ENCODE measurements around the gene INSIG1. TPM values are rescaled to one million over a fixed set of nuclear protein-coding genes. Genes with fewer than 3 reads are reported as not detected.

The INSIG1 gene
- total RNA-seq, 1 experiment from 2014 or later = 54.7 TPM

DNA sequence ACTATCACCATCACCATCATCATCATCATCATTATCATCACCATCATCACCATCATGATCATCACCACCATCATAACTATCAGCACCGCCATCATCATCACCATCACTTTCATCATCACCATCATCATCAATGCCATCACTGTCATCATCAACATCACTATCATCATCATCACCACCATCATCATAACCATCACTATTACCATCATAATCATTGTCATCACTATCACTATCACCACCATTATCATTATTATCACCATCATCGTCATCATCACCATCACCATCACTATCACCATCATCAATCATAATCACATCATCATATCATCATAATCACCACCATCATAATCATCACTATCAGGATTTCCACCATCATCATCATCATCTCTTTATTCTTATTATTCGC, 20.6 kb downstream of the INSIG1 start:
- Histone ChIP-seq H3K9me3 (ENCODE audit: control insufficient read depth in 1 of 2, insufficient read depth in 1 of 2, low read depth in 1 of 2, low read length in 2 of 2) (no peaks in the 10 kb centered on the region), H2AFZ (ENCODE audit: low read depth, low read length, poor library complexity, severe bottlenecking) (no peak overlapping the region), H3K4me1 (ENCODE audit: control insufficient read depth in 1 of 2, insufficient read depth in 2 of 2, low read length in 2 of 2) (peaks cover 0 to 5% of the 10 kb centered on the region in 2 experiments; a peak in 1 of 4 replicates), H3K79me2 (ENCODE audit: insufficient read depth, low read length) (no peaks in the 10 kb centered on the region), H3K4me2 (ENCODE audit: low read length) (no peak overlapping the region), H3K4me3 (replicated peaks in 1 of 2; ENCODE audit: low read depth in 1 of 2, low read length in 2 of 2) (no peak overlapping the region), H3K9ac (ENCODE audit: low read length) (no peak overlapping the region), H4K20me1 (ENCODE audit: insufficient read depth) (no peaks in the 10 kb centered on the region), H3K27me3 (ENCODE audit: insufficient read depth, low read length) (peaks cover 7% of the 10 kb centered on the region; the same call in 1 of the 2 replicates), H3K27ac (ENCODE audit: low read depth, low read length) (no peak overlapping the region), H3K9me2 (ENCODE audit: insufficient read depth) (no peaks in the 10 kb centered on the region), H3K36me3 (ENCODE audit: control insufficient read depth in 1 of 2, insufficient read depth in 2 of 2, low read length in 2 of 2) (no peaks in the 10 kb centered on the region)
- ATAC-seq (no peak), DNase-seq (ENCODE audit: low read depth, low spot score) (no peak)
- no TSS peak for BruUV-seq (replicated peaks)
- intact Hi-C loops (cut with micrococcal nuclease) = no loop called here
- TF ChIP-seq CBX3 (IDR thresholded peaks at IDR 0.05; ENCODE audit: low read depth) = no peak
- no peak for TF ChIP-seq POLR2AphosphoS5 (IDR thresholded peaks at IDR 0.05; ENCODE audit: low read depth, low read length)
- TF ChIP-seq EGR1 (IDR thresholded peaks at IDR 0.05; ENCODE audit: low read depth) = no peak
- no peak for TF ChIP-seq ELF1 (IDR thresholded peaks at IDR 0.05; ENCODE audit: borderline replicate concordance, low read depth)
- TF ChIP-seq JUND (IDR thresholded peaks at IDR 0.05) = no peak
- TF ChIP-seq SIN3A (IDR thresholded peaks at IDR 0.05; ENCODE audit: low read depth) = no peak
- TF ChIP-seq SRF (IDR thresholded peaks at IDR 0.05; ENCODE audit: low read depth) = no peak
- TF ChIP-seq ZFX (IDR thresholded peaks at IDR 0.05) = no peak
- TF ChIP-seq, protein P1, sequence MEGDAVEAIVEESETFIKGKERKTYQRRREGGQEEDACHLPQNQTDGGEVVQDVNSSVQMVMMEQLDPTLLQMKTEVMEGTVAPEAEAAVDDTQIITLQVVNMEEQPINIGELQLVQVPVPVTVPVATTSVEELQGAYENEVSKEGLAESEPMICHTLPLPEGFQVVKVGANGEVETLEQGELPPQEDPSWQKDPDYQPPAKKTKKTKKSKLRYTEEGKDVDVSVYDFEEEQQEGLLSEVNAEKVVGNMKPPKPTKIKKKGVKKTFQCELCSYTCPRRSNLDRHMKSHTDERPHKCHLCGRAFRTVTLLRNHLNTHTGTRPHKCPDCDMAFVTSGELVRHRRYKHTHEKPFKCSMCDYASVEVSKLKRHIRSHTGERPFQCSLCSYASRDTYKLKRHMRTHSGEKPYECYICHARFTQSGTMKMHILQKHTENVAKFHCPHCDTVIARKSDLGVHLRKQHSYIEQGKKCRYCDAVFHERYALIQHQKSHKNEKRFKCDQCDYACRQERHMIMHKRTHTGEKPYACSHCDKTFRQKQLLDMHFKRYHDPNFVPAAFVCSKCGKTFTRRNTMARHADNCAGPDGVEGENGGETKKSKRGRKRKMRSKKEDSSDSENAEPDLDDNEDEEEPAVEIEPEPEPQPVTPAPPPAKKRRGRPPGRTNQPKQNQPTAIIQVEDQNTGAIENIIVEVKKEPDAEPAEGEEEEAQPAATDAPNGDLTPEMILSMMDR (IDR thresholded peaks at IDR 0.05 in 2 of 3, conservative IDR thresholded peaks at IDR 0.05 in 1 of 3; ENCODE audit: borderline replicate concordance in 1 of 3, insufficient read depth in 1 of 3, low read depth in 2 of 3, low read length in 2 of 3) = no peak
- TF ChIP-seq POLR2A (IDR thresholded peaks at IDR 0.05; ENCODE audit: borderline replicate concordance, extremely low read depth, insufficient read depth, insufficient read length) = no peak
- TF ChIP-seq, protein P2, sequence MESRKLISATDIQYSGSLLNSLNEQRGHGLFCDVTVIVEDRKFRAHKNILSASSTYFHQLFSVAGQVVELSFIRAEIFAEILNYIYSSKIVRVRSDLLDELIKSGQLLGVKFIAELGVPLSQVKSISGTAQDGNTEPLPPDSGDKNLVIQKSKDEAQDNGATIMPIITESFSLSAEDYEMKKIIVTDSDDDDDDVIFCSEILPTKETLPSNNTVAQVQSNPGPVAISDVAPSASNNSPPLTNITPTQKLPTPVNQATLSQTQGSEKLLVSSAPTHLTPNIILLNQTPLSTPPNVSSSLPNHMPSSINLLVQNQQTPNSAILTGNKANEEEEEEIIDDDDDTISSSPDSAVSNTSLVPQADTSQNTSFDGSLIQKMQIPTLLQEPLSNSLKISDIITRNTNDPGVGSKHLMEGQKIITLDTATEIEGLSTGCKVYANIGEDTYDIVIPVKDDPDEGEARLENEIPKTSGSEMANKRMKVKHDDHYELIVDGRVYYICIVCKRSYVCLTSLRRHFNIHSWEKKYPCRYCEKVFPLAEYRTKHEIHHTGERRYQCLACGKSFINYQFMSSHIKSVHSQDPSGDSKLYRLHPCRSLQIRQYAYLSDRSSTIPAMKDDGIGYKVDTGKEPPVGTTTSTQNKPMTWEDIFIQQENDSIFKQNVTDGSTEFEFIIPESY (IDR thresholded peaks at IDR 0.05; ENCODE audit: extremely low read depth, insufficient replicate concordance, low read length) = no peak
- TF ChIP-seq FOSL1 (IDR thresholded peaks at IDR 0.05; ENCODE audit: low read depth) = no peak
- TF ChIP-seq ZNF274 (IDR thresholded peaks at IDR 0.05; ENCODE audit: low read depth, low read length) = no peak
- ChIA-PET POLR2A (no interaction called here), CTCF (no interaction called here), RAD21 (ENCODE audit: low non-redundant PET in 1 of 2, low total read pairs in 2 of 2, uncharacterized antibody in 2 of 2, unreplicated experiment in 2 of 2) (no interaction called here)

Data from HCT116 (cell line).